Neuronal stem cell (in vitro differentiated cells): Measurements from ENCODE around the gene SPOP.

Experiments
- DNase-seq: peaks from one replicate; pipeline ENCODE4 v3.0.0-alpha.2; 2013; ENCODE audit warnings: low spot score
- H2AFZ ChIP-seq: one replicate; pipeline ENCODE4 v1.6.1; 2013; ENCODE audit warnings: mild to moderate bottlenecking, low read length, inconsistent platforms
- H2AK5ac ChIP-seq: 2 replicates; pipeline ENCODE4 v1.6.1; 2013; ENCODE audit warnings: low read depth, mild to moderate bottlenecking, inconsistent platforms, low read length, moderate library complexity, mixed read lengths
- H2BK120ac ChIP-seq: 2 replicates; pipeline ENCODE4 v1.6.1; 2013; ENCODE audit warnings: low read depth, mild to moderate bottlenecking, inconsistent platforms, low read length, moderate library complexity, mixed read lengths
- H2BK12ac ChIP-seq: one replicate; pipeline ENCODE4 v1.6.1; 2013; ENCODE audit warnings: low read length, inconsistent platforms
- H2BK15ac ChIP-seq: 2 replicates; pipeline ENCODE4 v1.6.1; 2013; ENCODE audit warnings: mild to moderate bottlenecking, low read length, inconsistent platforms, mixed read lengths
- H2BK5ac ChIP-seq: one replicate; pipeline ENCODE4 v1.6.1; 2013; ENCODE audit warnings: inconsistent platforms, mild to moderate bottlenecking, low read length, moderate library complexity
- H3K14ac ChIP-seq: one replicate; pipeline ENCODE4 v1.6.1; 2013; ENCODE audit warnings: low read length, inconsistent platforms
- H3K18ac ChIP-seq: 2 replicates; pipeline ENCODE4 v1.6.1; 2013; ENCODE audit warnings: low read length, inconsistent platforms
- H3K23ac ChIP-seq: 2 replicates; pipeline ENCODE4 v1.6.1; 2013; ENCODE audit warnings: low read depth, mild to moderate bottlenecking, mixed read lengths, low read length, inconsistent platforms; ENCODE audit not compliant: poor library complexity
- H3K27ac ChIP-seq: replicated peaks from 3 replicates; pipeline ENCODE4 v1.5.1; 2013; ENCODE audit warnings: low read length, inconsistent platforms
- H3K27me3 ChIP-seq, 3 experiments: 2 replicates each; pipeline ENCODE4 v1.6.1; 2013; ENCODE audit warnings: low read length in 3 of 3, mild to moderate bottlenecking in 2 of 3, inconsistent platforms in 1 of 3, low read depth in 1 of 3, mixed read lengths in 1 of 3, moderate library complexity in 1 of 3; ENCODE audit not compliant: control insufficient read depth in 3 of 3, insufficient read depth in 3 of 3
- H3K36me3 ChIP-seq, 2 donors: replicated peaks in 1 of 2; 2 replicates each; pipeline ENCODE4 v1.6.1; 2013; ENCODE audit warnings: low read length in 2 of 2; ENCODE audit not compliant: control insufficient read depth in 2 of 2, insufficient read depth in 2 of 2
- H3K4ac ChIP-seq: 2 replicates; pipeline ENCODE4 v1.6.1; 2013; ENCODE audit warnings: inconsistent platforms, mild to moderate bottlenecking, low read length, moderate library complexity
- H3K4me1 ChIP-seq, 2 donors: 1 replicate in 1 of 2; 2 replicates in 1 of 2; pipeline ENCODE4 v1.6.1; 2013; ENCODE audit warnings: low read length in 2 of 2, low read depth in 1 of 2; ENCODE audit not compliant: control insufficient read depth in 2 of 2, insufficient read depth in 1 of 2
- H3K4me2 ChIP-seq: one replicate; pipeline ENCODE4 v1.6.1; 2013; ENCODE audit warnings: mild to moderate bottlenecking, low read length, inconsistent platforms; ENCODE audit not compliant: insufficient read depth, poor library complexity, severe bottlenecking
- H3K4me3 ChIP-seq, 2 donors: 2 replicates each; pipeline ENCODE4 v1.5.1; 2013; ENCODE audit warnings: low read length in 2 of 2, mild to moderate bottlenecking in 2 of 2, inconsistent platforms in 1 of 2, moderate library complexity in 1 of 2
- H3K79me1 ChIP-seq: one replicate; pipeline ENCODE4 v1.6.1; 2013; ENCODE audit warnings: low read depth, mild to moderate bottlenecking, inconsistent platforms, low read length, moderate library complexity
- H3K9ac ChIP-seq: one replicate; pipeline ENCODE4 v1.6.1; 2013; ENCODE audit warnings: mild to moderate bottlenecking, low read depth, low read length, inconsistent platforms; ENCODE audit not compliant: poor library complexity
- H3K9me3 ChIP-seq, 2 donors: replicated peaks in 1 of 2; 2 replicates each; pipeline versions ENCODE3 to v1.6.1; 2013; ENCODE audit warnings: low read length in 2 of 2, mild to moderate bottlenecking in 2 of 2, inconsistent platforms in 1 of 2, low read depth in 1 of 2, mixed read lengths in 1 of 2, moderate library complexity in 1 of 2; ENCODE audit not compliant: control insufficient read depth in 2 of 2, insufficient read depth in 1 of 2
- H4K8ac ChIP-seq: one replicate; pipeline ENCODE4 v1.6.1; 2013; ENCODE audit warnings: low read depth, mild to moderate bottlenecking, inconsistent platforms, low read length, moderate library complexity
- H4K91ac ChIP-seq: one replicate; pipeline ENCODE4 v1.6.1; 2013; ENCODE audit warnings: low read length, low read depth, mild to moderate bottlenecking, inconsistent platforms; ENCODE audit not compliant: poor library complexity
- WGBS, 2 donors: extraction: QIAGEN DNeasy Blood & Tissue Kit; methylation state at CpG; one replicate each; pipeline ENCODE4 v1.1.7; 2013; ENCODE audit warnings: missing lambda C conversion rate in 2 of 2, mixed read lengths in 1 of 2; ENCODE audit not compliant: insufficient read length in 2 of 2, insufficient replicate concordance in 1 of 2; ENCODE audit errors: extremely low coverage in 2 of 2; 5-methylcytosine and 5-hydroxymethylcytosine counted together

The SPOP gene

DNA sequence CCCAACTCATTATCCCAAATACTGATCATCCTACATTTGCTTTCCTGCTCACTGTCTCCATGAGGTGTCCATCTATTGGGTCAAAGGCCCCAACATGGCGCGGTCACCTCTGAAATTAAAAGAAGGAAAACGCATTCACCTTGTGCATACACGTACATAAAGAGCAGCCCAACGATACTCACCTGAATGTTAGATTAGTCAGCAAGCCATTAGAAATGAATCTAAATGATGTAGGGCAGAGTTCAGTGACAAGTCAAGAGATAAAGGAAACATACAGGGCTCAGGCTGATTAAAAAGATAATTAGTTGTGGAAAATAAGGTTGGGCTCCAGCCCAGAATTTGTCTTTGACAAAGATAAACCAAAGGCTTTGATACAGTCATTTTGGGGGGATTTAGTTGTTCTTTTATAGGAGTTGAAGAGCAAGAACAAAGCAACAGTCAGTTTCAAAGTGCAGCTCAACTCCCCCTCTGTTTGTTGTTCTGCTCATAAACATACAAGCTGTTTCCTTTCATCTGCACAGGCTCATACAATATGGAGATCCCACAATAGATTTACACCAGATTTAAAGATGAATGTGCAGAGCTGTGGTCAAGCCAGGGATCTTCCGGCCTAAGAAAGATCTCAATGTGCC lies 81.2 kb downstream of the SPOP start:
- Histone ChIP-seq H4K91ac (no peak overlapping the region), H3K9ac (no peak overlapping the region), H3K4ac (no peak overlapping the region), H3K4me1 (peaks cover 0 to 3% of the 10 kb centered on the region in 2 donors), H3K4me3 (no peak overlapping the region), H3K9me3 (no peaks in the 10 kb centered on the region), H2BK120ac (no peak overlapping the region), H3K4me2 (no peak overlapping the region), H3K79me1 (no peaks in the 10 kb centered on the region), H3K18ac (no peak overlapping the region), H3K27ac (no peak overlapping the region), H4K8ac (no peak overlapping the region), H3K23ac (no peak overlapping the region), H3K27me3 (no peaks in the 10 kb centered on the region), H3K36me3 (peaks cover 14 to 62% of the 10 kb centered on the region in 2 donors), H3K14ac (no peak overlapping the region), H2AK5ac (no peak overlapping the region), H2BK15ac (no peak overlapping the region), H2AFZ (no peak overlapping the region), H2BK5ac (no peak overlapping the region), H2BK12ac (no peak overlapping the region)
- DNase-seq, result no peak
- WGBS, 2 donors, result no CpG with 5 or more reads among the region's 6 CpGs

DNA sequence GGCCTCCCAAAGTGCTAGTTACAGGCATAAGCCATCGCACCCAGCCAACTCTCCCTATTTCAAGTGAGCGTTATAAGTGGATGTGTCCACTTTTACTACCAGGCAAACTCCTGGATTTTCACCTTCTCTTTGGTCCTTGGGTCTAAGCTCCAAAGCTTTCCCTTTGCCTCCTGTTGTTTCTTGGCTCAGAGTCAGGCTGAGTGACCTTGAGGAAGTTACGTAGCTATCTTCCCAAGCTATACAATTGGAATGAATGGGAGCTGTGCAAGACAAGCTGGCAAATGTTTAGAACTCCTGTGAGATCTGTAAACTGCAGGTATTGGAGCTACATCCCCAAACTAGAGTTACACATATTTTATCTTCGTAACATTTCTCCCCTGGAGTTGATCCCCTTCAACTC lies 81.9 kb downstream of the SPOP start:
- H3K4me3 ChIP-seq, result no peak overlapping the region
- whole genome bisulfite sequencing, 2 donors, result no CpG with 5 or more reads among the region's 4 CpGs

DNA sequence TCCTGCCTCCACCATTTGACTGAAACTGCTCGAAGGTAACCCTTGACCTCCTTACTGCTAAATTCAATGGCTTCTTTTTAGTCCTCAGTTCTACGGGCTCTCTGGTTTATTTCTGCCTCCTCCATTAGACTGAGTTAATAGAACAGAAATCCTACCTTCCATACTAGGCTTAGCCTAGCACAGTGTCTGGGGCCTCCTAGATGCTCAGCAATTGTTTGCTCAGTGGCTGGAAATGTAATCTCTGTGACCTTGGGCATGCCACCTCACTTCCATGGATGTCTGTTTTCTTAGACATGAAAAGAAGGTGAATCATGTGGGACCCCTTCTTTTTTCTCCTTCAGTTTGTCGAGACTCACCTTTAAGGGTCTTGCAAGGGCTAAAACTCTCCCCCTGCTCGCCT lies 82.6 kb downstream of the SPOP start:
- no peaks in the 10 kb centered on the region for H3K79me1 ChIP-seq
- H3K9me3 ChIP-seq, result no peaks in the 10 kb centered on the region
- no CpG with 5 or more reads among the region's 4 CpGs for WGBS, 2 donors
- no peak overlapping the region for H2BK15ac ChIP-seq
- H4K91ac ChIP-seq, result no peak overlapping the region
- H3K18ac ChIP-seq, result no peak overlapping the region
- H3K27me3 ChIP-seq, result no peaks in the 10 kb centered on the region
- H3K14ac ChIP-seq, result no peak overlapping the region
- no peak overlapping the region for H2BK5ac ChIP-seq
- H3K4ac ChIP-seq, result no peak overlapping the region
- peaks cover 0 to 2% of the 10 kb centered on the region in 2 donors for H3K4me1 ChIP-seq
- no peak overlapping the region for H3K9ac ChIP-seq
- H2AFZ ChIP-seq, result no peak overlapping the region
- H3K27ac ChIP-seq, result no peak overlapping the region
- no peak overlapping the region for H3K23ac ChIP-seq
- H3K4me2 ChIP-seq, result no peak overlapping the region
- H2BK12ac ChIP-seq, result no peak overlapping the region
- no peak overlapping the region for H3K4me3 ChIP-seq
- H2AK5ac ChIP-seq, result no peak overlapping the region
- DNase-seq, result no peak
- H3K36me3 ChIP-seq, result peaks cover 10 to 48% of the 10 kb centered on the region in 2 donors
- no peak overlapping the region for H2BK120ac ChIP-seq
- no peak overlapping the region for H4K8ac ChIP-seq

More for the DNA sequence above, 81.9 kb downstream of the SPOP start:
- no peak for DNase-seq
- Histone ChIP-seq H3K36me3 (peaks cover 13 to 54% of the 10 kb centered on the region in 2 donors), H3K4me1 (peaks cover 0 to 2% of the 10 kb centered on the region in 2 donors), H4K91ac (no peak overlapping the region), H2BK15ac (no peak overlapping the region), H2BK12ac (no peak overlapping the region), H3K27ac (no peak overlapping the region), H3K79me1 (no peaks in the 10 kb centered on the region), H3K18ac (no peak overlapping the region), H4K8ac (no peak overlapping the region), H3K27me3 (no peaks in the 10 kb centered on the region), H2AFZ (no peak overlapping the region), H3K4me2 (no peak overlapping the region), H2BK5ac (no peak overlapping the region), H2AK5ac (no peak overlapping the region), H3K14ac (no peak overlapping the region), H2BK120ac (no peak overlapping the region), H3K23ac (no peak overlapping the region), H3K9me3 (no peaks in the 10 kb centered on the region), H3K4ac (no peak overlapping the region), H3K9ac (no peak overlapping the region)

DNA sequence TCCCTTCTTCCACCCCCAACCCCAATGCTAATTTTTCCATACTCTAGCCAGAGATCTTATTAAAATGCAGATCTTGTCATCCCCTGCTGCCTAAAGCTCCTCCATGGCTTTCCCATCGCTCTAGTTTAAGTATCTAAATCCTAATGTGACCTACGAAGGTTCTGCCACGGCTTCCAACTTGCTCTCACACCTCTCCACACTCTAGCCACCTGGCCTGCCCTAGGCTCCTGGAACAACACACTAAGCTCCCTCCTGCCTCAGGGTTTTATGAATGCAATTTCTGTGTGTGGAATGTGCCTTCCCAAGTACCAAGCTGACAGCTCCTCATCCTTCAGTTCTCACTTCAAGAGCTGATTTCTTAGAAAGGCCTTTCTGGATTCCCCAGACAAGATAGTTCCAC lies 85.6 kb downstream of the SPOP start:
- Histone ChIP-seq H3K27ac (no peak overlapping the region), H3K79me1 (no peaks in the 10 kb centered on the region), H2BK12ac (no peak overlapping the region), H3K4me1 (peaks cover 0 to 2% of the 10 kb centered on the region in 2 donors), H3K4me3 (no peak overlapping the region), H2BK5ac (no peak overlapping the region), H2BK120ac (no peak overlapping the region), H3K14ac (no peak overlapping the region), H4K8ac (no peak overlapping the region), H2AK5ac (no peak overlapping the region), H3K4ac (no peak overlapping the region), H3K9ac (no peak overlapping the region), H2AFZ (no peak overlapping the region), H2BK15ac (no peak overlapping the region), H3K9me3 (no peaks in the 10 kb centered on the region), H4K91ac (no peak overlapping the region), H3K18ac (no peak overlapping the region), H3K27me3 (no peaks in the 10 kb centered on the region), H3K23ac (no peak overlapping the region), H3K36me3 (peaks cover 4 to 17% of the 10 kb centered on the region in 2 donors), H3K4me2 (no peak overlapping the region)
- WGBS, 2 donors, result no CpG with 5 or more reads among the region's 3 CpGs
- DNase-seq, result no peak
